HepG2 (cell line): ENCODE measurements around the gene ACSBG1.

Experiments used
- CBFB ChIP-seq: sonication (generic); formaldehyde crosslinking; IDR thresholded peaks from 2 replicates; pipeline ENCODE4 v1.4.0; 2020; ENCODE audit warnings: missing genetic modification reagents
- CTCF ChIP-seq: sonication (generic); formaldehyde crosslinking; IDR thresholded peaks from 2 replicates; pipeline ENCODE4 v1.5.0; 2020; ENCODE audit warnings: mild to moderate bottlenecking, missing genetic modification reagents, moderate library complexity
- HDAC2 ChIP-seq: sonication (generic); formaldehyde crosslinking; IDR thresholded peaks from 2 replicates; pipeline ENCODE4 v1.4.0; 2020; ENCODE audit warnings: missing genetic modification reagents
- RFX5 ChIP-seq: IDR thresholded peaks from 2 replicates; pipeline ENCODE4 v1.6.1; 2011; ENCODE audit warnings: low read depth, low read length, improper control_type of control experiment
- SETDB1 ChIP-seq: sonication (generic); formaldehyde crosslinking; IDR thresholded peaks from 2 replicates; pipeline ENCODE4 v1.5.1; 2020; ENCODE audit warnings: missing genetic modification reagents, mild to moderate bottlenecking, borderline replicate concordance
- SIN3A ChIP-seq: IDR thresholded peaks from 2 replicates; pipeline ENCODE4 v1.6.1; 2011; ENCODE audit warnings: low read depth, mild to moderate bottlenecking, control low read depth, low read length, borderline replicate concordance
- TERF1 ChIP-seq: sonication (generic); formaldehyde crosslinking; IDR thresholded peaks from 2 replicates; pipeline ENCODE4 v1.8.0; 2022; ENCODE audit warnings: mild to moderate bottlenecking, missing genetic modification reagents, moderate library complexity
- U2AF2 ChIP-seq: fragments of 200-400 bp; formaldehyde crosslinking; IDR thresholded peaks from 2 replicates; pipeline ENCODE4 v1.6.1; 2017; ENCODE audit warnings: low read depth, mild to moderate bottlenecking, low read length
- ZNF224 ChIP-seq: sonication (generic); formaldehyde crosslinking; IDR thresholded peaks from 2 replicates; pipeline ENCODE4 v1.5.0; 2020; ENCODE audit warnings: mild to moderate bottlenecking, missing genetic modification reagents
- ZNF317 ChIP-seq: sonication (generic); formaldehyde crosslinking; IDR thresholded peaks from 2 replicates; pipeline ENCODE4 v1.5.0; 2020; ENCODE audit warnings: mild to moderate bottlenecking, missing genetic modification reagents
- TF ChIP-seq, protein P1 (sequence below): sonication (generic); formaldehyde crosslinking; IDR thresholded peaks from 2 replicates; pipeline ENCODE4 v1.5.0; 2020; ENCODE audit warnings: missing genetic modification reagents

DNA sequence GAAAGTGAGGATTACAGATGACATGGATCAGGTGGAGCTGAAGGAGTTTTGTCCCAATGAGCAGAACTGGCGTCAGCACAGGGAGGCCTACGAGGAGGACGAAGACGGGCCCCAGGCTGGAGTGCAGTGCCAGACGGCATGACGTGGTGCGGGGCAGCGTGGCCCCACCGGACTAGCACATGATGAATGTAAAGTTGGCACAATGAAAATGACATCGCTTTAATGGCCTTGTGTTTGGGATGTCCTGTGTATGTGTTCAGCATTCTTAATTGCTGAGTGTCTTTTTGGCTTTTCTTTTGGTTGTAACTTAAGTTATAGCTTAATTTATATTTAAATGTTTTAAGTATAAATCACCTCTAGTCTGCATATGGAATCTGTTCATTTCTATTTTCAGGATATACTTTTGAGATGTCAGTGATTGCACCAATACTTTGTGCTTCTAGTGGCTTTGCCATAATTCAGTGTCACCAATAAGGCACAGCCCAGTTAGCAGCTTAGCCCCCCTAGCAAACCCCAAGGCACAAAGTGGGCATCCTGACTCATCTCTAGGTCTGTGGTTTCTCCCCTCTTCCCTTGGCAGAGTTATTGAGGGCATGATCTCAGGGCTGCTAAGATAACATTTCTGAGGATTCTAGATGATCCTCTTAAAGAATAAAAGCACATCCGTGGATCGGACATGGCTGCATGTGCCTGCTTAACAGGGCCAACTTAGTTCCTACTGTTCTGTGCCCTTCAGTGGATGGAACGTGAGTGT lies 46.1 kb upstream of the ACSBG1 start:
- no peak for TF ChIP-seq RFX5
- TF ChIP-seq HDAC2 (CRISPR knock-in tag): no peak
- no peak for TF ChIP-seq CBFB (CRISPR knock-in tag)
- TF ChIP-seq SETDB1 (CRISPR knock-in tag): no peak
- no peak for TF ChIP-seq CTCF (CRISPR knock-in tag)
- no peak for TF ChIP-seq SIN3A
- TF ChIP-seq, protein P1, sequence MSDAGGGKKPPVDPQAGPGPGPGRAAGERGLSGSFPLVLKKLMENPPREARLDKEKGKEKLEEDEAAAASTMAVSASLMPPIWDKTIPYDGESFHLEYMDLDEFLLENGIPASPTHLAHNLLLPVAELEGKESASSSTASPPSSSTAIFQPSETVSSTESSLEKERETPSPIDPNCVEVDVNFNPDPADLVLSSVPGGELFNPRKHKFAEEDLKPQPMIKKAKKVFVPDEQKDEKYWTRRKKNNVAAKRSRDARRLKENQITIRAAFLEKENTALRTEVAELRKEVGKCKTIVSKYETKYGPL (CRISPR knock-in tag): no peak
- no peak for TF ChIP-seq ZNF224
- TF ChIP-seq U2AF2: no peak
- TF ChIP-seq ZNF317 (CRISPR knock-in tag): no peak
- no peak for TF ChIP-seq TERF1
